Endothelial cell of hepatic sinusoid (primary cell): Measurements from ENCODE around the gene KDM2A.
"Not testable (repeated sequence)": the region's sequence is repeated elsewhere in the genome, so short reads cannot be mapped to it uniquely, and the experiment has no call there.

Experiments
- in situ Hi-C: cut with HindIII; loops from 2 replicates; pipeline ENCODE4 v1.10.0; 2017; ENCODE audit warnings: low sequenced_read_pairs

The KDM2A gene

GRCh38 chr11:67117176-67117575 is 1.9 kb upstream of the KDM2A start:
- in situ Hi-C loops, result loop anchor here (10.0 kb wide), 1 partner anchor 228 kb away; no protein-coding TSS in a partner anchor

GRCh38 chr11:67117672-67118180 is 1.3 kb upstream of the KDM2A start:
- in situ Hi-C loops, result loop anchor here (10.0 kb wide), 1 partner anchor 227 kb away; no protein-coding TSS in a partner anchor

- in situ Hi-C loops, result loop anchor here (10.0 kb wide), 1 partner anchor 227 kb away; no protein-coding TSS in a partner anchor
Measured at GRCh38 chr11:67118181-67118766, 789 bp upstream of the KDM2A start.

DNA sequence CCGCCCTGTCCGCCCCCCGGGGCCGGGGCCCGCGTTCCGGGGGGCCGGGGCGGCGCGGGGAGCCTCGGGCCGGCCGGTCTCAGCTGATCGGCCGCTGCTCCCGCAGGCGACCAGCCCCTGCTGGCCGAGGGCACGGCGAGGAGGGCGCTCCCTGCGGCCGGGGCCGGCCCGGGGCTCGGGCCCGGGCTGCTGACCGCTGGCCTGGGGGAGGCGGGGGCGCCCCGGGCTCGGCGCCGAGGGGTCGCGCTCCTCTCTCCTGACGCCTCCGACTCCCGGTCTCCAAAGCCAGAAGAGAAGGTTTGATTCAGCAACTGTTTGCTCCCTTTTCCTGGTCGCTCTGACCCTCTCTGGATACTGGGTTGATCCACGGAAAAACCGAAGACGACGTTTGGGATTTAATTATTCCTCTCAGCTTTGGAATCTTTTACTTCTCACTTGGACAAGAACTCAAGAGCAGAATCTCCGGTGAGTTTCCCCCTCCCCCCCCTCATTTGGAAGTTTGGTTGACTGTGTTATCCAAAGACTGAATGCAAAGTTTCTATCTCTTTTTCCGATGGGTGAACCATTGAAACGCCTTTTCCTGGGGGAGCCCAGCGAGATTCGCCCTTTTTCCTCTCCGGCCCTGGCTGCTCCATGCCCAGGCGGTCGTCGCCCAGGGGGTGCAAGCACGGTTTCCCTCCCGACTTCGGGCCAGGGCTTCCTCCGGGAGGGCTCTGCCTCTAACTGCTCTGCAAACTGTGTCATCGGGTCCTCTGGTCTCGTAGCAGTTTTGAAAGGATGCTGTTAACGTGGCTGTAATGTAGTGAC is 725 bp downstream of the KDM2A start:
- in situ Hi-C loops, result loop anchor here (10.0 kb wide), 1 partner anchor 225 kb away; no protein-coding TSS in a partner anchor

- in situ Hi-C loops, result no loop called here
Measured at GRCh38 chr11:67120456-67120855, 1.4 kb downstream of the KDM2A start.

DNA sequence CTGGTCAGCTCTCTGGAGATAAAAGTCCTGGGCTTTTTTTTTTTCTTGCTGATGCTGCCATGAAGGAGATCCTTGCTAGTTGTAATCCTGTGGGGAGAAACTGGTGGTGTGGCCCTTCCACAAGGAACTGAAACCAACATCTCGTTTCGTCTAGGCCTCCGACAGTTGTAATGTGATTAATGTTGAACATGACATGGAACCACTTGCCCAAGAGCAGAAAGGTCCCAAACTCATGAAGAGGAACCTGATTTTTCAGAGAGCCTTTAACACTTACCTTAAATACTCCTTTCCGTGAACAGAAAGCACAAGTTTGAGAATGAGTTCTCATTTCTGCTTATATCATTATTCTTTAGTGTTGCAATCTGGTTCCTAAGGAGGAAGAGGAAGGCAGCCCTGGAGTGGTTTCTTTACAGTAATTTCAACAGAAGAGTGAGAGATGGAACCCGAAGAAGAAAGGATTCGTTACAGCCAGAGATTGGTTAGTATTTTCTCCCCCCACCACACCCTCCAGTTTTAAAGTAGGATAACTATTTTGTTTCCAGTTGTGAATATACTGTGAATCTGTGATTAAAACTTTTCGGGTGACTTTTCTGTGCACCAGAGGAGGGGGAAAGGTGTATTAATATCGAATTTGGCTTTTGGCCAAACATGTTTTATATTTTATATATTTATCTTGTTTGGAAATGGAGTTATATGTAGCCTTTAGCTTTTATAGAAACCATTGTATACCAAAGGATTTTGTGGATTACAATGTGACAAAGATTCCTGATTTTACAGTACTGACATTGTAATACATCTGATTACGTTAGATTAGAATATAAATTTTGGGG is 2.0 kb downstream of the KDM2A start:
- in situ Hi-C loops, result no loop called here

DNA sequence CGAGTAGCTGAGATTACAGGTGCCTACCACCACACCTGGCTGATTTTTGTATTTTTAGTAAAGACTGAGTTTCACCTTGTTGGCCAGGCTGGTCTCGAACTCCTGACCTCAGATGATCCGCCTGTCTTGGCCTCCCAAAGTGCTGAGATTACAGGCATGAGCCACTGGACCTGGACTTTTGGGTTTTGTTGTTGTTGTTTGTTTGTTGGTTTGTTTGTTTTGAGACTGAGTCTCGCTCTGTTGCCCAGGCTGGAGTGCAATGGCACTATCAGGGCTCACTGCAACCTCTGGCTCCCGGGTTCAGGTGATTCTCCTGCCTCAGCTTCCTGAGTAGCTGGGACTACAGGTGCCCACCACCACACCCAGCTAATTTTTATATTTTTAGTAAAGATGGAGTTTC is 4.7 kb downstream of the KDM2A start:
- in situ Hi-C loops, result not testable (repeated sequence)

DNA sequence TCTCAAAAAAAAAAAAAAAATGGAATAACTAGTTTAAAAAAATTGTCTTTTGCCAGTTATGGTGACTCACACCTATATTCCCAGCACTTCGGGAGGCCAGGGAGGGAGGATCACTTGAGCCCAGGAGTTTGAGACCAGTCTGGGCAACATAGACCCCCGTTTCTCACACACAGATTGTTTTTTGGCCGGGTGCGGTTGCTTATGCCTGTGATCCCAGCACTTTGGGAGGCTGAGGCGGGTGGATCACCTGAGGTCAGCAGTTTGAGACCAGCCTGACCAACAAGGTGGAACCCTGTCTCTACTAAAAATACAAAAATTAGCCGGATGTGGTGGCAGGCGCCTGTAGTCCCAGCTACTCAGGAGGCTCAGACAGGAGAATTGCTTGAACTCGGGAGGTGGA is 7.2 kb downstream of the KDM2A start:
- in situ Hi-C loops, result loop anchor here (5.0 kb wide), 1 partner anchor 51 kb away; no protein-coding TSS in a partner anchor

DNA sequence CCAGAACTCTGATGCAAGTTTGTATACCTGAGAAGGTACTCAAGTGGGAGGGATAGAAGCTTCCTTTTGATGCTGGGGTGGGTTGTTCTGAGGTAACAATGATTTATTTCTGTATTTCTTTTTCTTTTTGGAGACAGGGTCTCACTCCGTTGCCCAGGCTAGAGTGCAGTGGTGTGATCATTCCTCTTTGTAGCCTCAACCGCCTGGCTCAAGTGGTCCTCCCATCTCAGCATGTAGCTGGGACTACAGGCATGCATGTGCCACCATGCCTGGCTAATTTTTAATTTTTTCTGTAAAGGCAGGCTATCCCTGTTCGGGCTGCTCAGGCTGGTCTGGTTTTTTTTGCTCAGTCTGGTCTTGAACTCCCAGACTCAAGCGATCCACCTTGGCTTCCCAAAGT is 7.9 kb downstream of the KDM2A start:
- in situ Hi-C loops, result loop anchor here (5.0 kb wide), 1 partner anchor 50 kb away; no protein-coding TSS in a partner anchor

GRCh38 chr11:67130861-67131260 is 11.8 kb downstream of the KDM2A start:
- in situ Hi-C loops, result loop anchor here (5.0 kb wide), 1 partner anchor 34 kb away; no protein-coding TSS in a partner anchor

DNA sequence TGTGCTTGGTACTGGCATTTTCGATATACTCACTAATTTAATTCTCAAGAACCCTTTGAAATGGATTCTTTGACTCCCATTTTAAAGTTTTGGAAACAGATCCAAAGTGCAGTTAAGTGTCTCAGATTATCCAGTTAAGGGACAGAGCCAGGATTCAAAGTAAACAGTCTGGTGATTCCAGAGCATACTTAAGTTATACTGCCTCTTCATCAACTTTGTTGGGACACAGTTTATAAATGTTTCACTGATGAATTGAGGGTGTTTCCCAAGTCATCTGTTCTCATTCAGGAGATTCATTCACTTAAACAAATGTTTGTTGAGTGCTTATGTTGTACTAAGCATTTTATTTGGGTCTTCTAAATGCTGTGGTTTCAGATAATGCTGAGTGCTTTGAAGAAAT is 17.1 kb downstream of the KDM2A start:
- in situ Hi-C loops, result no loop called here

DNA sequence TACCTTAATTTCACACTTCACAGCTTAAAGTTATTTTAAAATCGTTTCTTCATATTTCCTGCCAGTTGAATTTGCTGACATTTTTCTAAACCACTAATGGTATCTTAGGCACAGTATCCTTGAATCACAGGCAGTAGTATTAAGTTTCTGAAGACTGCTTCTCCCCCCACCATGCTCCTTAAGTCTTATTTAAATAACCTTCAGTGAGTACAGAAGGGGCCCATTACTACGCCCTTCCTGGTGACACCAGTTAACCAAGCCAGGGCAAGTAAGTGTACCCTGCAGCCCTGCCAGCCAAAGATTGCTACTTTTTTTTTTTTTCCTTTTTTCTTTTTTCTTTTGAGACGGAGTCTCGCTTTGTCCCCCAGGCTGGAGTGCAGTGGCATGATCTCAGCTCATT is 19.9 kb downstream of the KDM2A start:
- in situ Hi-C loops, result no loop called here

DNA sequence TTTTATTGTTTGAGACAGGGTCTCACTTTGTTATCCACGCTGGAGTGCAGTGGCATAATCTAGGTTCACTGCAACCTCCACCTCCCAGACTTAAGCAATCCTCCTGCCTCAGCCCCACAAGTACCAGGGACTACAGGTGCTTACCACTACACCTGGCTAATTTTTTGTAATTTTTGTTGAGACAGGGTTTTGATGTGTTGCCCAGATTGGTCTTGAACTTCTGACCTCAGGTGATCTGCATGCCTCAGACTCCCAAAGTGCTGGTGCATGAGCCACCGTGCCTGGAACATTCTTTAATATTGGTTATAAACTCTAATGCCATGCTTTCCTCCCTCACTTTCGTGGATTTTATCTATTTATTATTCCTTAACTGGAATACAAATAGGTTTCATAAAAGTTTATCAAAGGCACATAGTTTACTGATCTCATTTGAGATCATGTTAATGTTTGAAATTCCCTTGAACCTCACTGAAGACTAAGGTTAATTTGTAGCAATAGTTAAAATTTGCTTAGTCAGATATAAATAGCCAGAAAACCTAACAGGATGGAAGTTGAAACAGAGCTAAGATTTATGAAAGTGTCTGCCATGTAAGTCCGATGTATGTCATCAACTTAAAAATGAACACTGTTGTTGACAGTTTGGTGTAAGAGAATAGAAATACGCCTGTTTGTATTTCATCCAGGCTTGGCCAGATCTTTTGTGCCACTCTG is 27.6 kb downstream of the KDM2A start:
- in situ Hi-C loops, result no loop called here

DNA sequence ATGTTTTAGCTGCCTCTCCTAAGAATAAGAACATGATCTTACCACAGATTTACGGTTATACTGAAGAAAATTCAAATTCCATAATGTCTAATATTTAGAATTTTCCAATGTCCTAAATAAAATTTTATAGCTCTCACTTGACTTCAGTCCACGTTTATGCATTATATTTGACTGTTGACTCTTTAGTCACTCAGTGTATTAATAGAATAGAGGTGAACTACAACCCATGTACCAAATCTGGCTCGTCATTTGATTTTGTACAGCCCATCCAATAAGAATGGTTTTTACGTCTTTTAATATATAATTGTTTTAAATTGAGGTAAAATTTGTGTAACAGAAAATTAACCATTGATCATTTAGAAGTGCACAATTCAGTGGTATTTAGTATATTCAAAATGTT is 34.9 kb downstream of the KDM2A start:
- in situ Hi-C loops, result no loop called here

- in situ Hi-C loops, result no loop called here
Measured at GRCh38 chr11:67154726-67155125, 35.7 kb downstream of the KDM2A start.

GRCh38 chr11:67157691-67158090 is 38.6 kb downstream of the KDM2A start:
- in situ Hi-C loops, result no loop called here

DNA sequence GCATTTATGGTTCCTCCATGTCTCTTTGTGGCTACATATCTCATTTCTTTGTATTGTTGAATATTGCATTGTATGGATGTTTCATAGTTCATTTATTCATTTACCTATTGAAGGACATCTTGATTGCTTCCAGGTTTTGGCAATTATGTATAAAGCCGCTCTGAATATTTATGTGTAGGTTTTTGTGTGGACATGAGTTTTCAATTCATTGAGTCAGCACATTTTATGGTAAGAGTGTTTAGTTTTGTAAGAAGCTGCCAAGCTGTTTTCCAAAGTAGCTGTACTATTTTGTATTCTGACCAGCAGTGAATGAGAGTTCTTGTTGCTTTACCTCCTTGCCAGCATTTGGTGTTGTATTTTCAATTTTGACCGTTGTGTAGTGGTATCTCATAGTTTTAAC is 39.2 kb downstream of the KDM2A start:
- in situ Hi-C loops, result no loop called here

DNA sequence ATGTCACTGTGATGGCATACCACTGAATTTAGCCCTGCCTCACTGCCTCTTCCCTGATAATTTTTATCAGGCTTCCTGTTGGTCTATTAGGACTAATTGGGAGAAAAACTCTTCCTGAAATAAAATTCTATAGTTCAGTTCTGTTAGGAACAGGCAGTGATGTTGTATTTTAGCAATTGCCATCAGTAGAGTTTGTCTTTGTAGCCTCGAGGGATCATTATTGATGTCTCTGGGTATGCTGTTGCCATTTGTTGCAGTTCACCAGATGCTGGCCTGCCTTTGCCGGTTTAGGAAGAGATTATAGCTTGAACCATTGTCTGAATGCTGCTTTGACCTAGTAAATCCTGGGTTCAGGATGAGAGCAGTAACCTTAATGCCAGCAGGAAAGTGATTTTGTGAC is 41.0 kb downstream of the KDM2A start:
- in situ Hi-C loops, result no loop called here

- in situ Hi-C loops, result no loop called here
Measured at GRCh38 chr11:67160872-67161783, 42.1 kb downstream of the KDM2A start.
